ENCODE results near the gene ZNF467.

- TF ChIP-seq POLR2A (IDR thresholded peaks at IDR 0.05): no peak
- TF ChIP-seq, protein P1, sequence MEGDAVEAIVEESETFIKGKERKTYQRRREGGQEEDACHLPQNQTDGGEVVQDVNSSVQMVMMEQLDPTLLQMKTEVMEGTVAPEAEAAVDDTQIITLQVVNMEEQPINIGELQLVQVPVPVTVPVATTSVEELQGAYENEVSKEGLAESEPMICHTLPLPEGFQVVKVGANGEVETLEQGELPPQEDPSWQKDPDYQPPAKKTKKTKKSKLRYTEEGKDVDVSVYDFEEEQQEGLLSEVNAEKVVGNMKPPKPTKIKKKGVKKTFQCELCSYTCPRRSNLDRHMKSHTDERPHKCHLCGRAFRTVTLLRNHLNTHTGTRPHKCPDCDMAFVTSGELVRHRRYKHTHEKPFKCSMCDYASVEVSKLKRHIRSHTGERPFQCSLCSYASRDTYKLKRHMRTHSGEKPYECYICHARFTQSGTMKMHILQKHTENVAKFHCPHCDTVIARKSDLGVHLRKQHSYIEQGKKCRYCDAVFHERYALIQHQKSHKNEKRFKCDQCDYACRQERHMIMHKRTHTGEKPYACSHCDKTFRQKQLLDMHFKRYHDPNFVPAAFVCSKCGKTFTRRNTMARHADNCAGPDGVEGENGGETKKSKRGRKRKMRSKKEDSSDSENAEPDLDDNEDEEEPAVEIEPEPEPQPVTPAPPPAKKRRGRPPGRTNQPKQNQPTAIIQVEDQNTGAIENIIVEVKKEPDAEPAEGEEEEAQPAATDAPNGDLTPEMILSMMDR (IDR thresholded peaks at IDR 0.05): no peak
These were observed 53.5 kb downstream of the ZNF467 start for GRCh38 chr7:149719912-149720335.

All from ovary (tissue), 3 donors.